IMR-90 (cell line): ENCODE data around the gene GMPR. TPM values are rescaled to one million over a fixed set of nuclear protein-coding genes. Genes with fewer than 3 reads are reported as not detected.
A peak's percentile ranks its signal among the peaks of the same experiment; 100 is the strongest.

Experiments used
- ATAC-seq: fragments of 200-7000 bp; cut with Tn5 transposase; 2 replicates; pipeline ENCODE4 v1.9.1; 2020; ENCODE audit warnings: low read depth, mild to moderate bottlenecking, moderate library complexity
- BruUV-seq: library from RNA; stranded (reverse); fragments of 400-500 nt; replicated peaks from 2 replicates; lab custom pipeline; 2021; lab: Mats Ljungman, UMichigan
- CTCF ChIA-PET: fragments of 300-600 bp; formaldehyde crosslinking; extraction: SDS; loops from one replicate; lab custom pipeline; 2021; ENCODE audit warnings: antibody characterized with exemption; lab: Yijun Ruan, JAX
- POLR2A ChIA-PET: fragments of 300-600 bp; sonication (Branson Sonifier 250); formaldehyde crosslinking; loops from one replicate; lab custom pipeline; 2022; ENCODE audit warnings: antibody characterized with exemption; ENCODE audit not compliant: unreplicated experiment; lab: Charles Lee
- DNase-seq: peaks from one replicate; pipeline ENCODE4 v3.0.0; 2013
- H2AFZ ChIP-seq: replicated peaks from 2 replicates; pipeline ENCODE3; 2013; ENCODE audit warnings: low read length, mild to moderate bottlenecking; ENCODE audit not compliant: poor library complexity
- H2AK5ac ChIP-seq: 2 replicates; pipeline ENCODE4 v1.6.1; 2013; ENCODE audit warnings: low read depth, low read length, inconsistent platforms
- H2AK9ac ChIP-seq: replicated peaks from 2 replicates; pipeline ENCODE3; 2013; ENCODE audit warnings: mild to moderate bottlenecking, low read depth, low read length, moderate library complexity; ENCODE audit not compliant: poor library complexity
- H2BK120ac ChIP-seq: 2 replicates; pipeline ENCODE4 v1.6.1; 2013; ENCODE audit warnings: low read depth, low read length, inconsistent platforms
- H2BK15ac ChIP-seq: 3 replicates; pipeline ENCODE4 v1.6.1; 2013; ENCODE audit warnings: low read depth, low read length, inconsistent platforms
- H2BK20ac ChIP-seq: 2 replicates; pipeline ENCODE4 v1.6.1; 2013; ENCODE audit warnings: low read depth, mild to moderate bottlenecking, inconsistent platforms, low read length, moderate library complexity
- H2BK5ac ChIP-seq: 2 replicates; pipeline ENCODE4 v1.6.1; 2013; ENCODE audit warnings: mild to moderate bottlenecking, low read depth, low read length, inconsistent platforms; ENCODE audit not compliant: poor library complexity, severe bottlenecking
- H3K14ac ChIP-seq: replicated peaks from 2 replicates; pipeline ENCODE4 v1.6.1; 2013; ENCODE audit warnings: low read depth, low read length, inconsistent platforms
- H3K18ac ChIP-seq: 2 replicates; pipeline ENCODE4 v1.6.1; 2013; ENCODE audit warnings: low read depth, low read length, control low read depth
- H3K23ac ChIP-seq: 2 replicates; pipeline ENCODE4 v1.6.1; 2013; ENCODE audit warnings: low read depth, low read length, inconsistent platforms
- H3K27ac ChIP-seq: 2 replicates; pipeline ENCODE4 v1.5.1; 2013; ENCODE audit warnings: mild to moderate bottlenecking, control low read depth, low read length; ENCODE audit not compliant: insufficient read depth
- H3K27me3 ChIP-seq: 2 replicates; pipeline ENCODE4 v1.6.1; 2013; ENCODE audit warnings: low read length; ENCODE audit not compliant: control insufficient read depth, insufficient read depth
- H3K36me3 ChIP-seq: 2 replicates; pipeline ENCODE4 v1.6.1; 2013; ENCODE audit warnings: low read length, mixed read lengths; ENCODE audit not compliant: control insufficient read depth, insufficient read depth
- H3K4ac ChIP-seq: 2 replicates; pipeline ENCODE4 v1.6.1; 2013; ENCODE audit warnings: low read depth, low read length, inconsistent platforms
- H3K4me1 ChIP-seq: 2 replicates; pipeline ENCODE4 v1.6.1; 2013; ENCODE audit warnings: low read length, mixed read lengths; ENCODE audit not compliant: control insufficient read depth, insufficient read depth
- H3K4me2 ChIP-seq: 2 replicates; pipeline ENCODE4 v1.6.1; 2013; ENCODE audit warnings: low read depth, mild to moderate bottlenecking, control low read depth, low read length, moderate library complexity
- H3K4me3 ChIP-seq: 2 replicates; pipeline ENCODE4 v1.5.1; 2013; ENCODE audit warnings: low read depth, mild to moderate bottlenecking, control low read depth, low read length, moderate library complexity; ENCODE audit not compliant: insufficient read depth
- H3K56ac ChIP-seq: 2 replicates; pipeline ENCODE4 v1.6.1; 2013; ENCODE audit warnings: low read length, inconsistent platforms; ENCODE audit not compliant: insufficient read depth; ENCODE audit errors: extremely low read depth
- H3K79me1 ChIP-seq, 2 experiments: 2 replicates each; pipeline ENCODE4 v1.6.1; 2013; ENCODE audit warnings: low read length in 2 of 2, inconsistent platforms in 1 of 2, low read depth in 1 of 2
- H3K9ac ChIP-seq: 2 replicates; pipeline ENCODE4 v1.6.1; 2013; ENCODE audit warnings: low read depth, low read length, control low read depth
- H3K9me1 ChIP-seq: 2 replicates; pipeline ENCODE4 v1.6.1; 2013; ENCODE audit warnings: low read length, inconsistent platforms; ENCODE audit not compliant: insufficient read depth
- H3K9me3 ChIP-seq: 2 replicates; pipeline ENCODE4 v1.6.1; 2013; ENCODE audit warnings: low read length; ENCODE audit not compliant: control insufficient read depth, insufficient read depth
- H4K20me1 ChIP-seq: 2 replicates; pipeline ENCODE4 v1.6.1; 2013; ENCODE audit warnings: low read length, inconsistent platforms; ENCODE audit not compliant: insufficient read depth
- H4K5ac ChIP-seq: 2 replicates; pipeline ENCODE4 v1.6.1; 2013; ENCODE audit warnings: mild to moderate bottlenecking, low read depth, low read length, control low read depth
- H4K8ac ChIP-seq, 2 experiments: 2 replicates each; pipeline ENCODE4 v1.6.1; 2013; ENCODE audit warnings: low read depth in 2 of 2, low read length in 2 of 2, control low read depth in 1 of 2, inconsistent platforms in 1 of 2
- H4K91ac ChIP-seq: 2 replicates; pipeline ENCODE4 v1.6.1; 2013; ENCODE audit warnings: low read depth, low read length, inconsistent platforms; ENCODE audit not compliant: insufficient read depth
- BHLHE40 ChIP-seq: fragments of 150-350 bp; IDR thresholded peaks from 2 replicates; pipeline ENCODE4 v1.6.1; 2016; ENCODE audit warnings: mild to moderate bottlenecking, low read depth, low read length
- FOS ChIP-seq: fragments of 150-350 bp; IDR thresholded peaks from 2 replicates; pipeline ENCODE4 v1.6.1; 2016; ENCODE audit warnings: low read depth, low read length
- RCOR1 ChIP-seq: IDR thresholded peaks from 2 replicates; pipeline ENCODE4 v1.6.1; 2012; ENCODE audit warnings: mild to moderate bottlenecking, low read length, improper control_type of control experiment; ENCODE audit not compliant: insufficient replicate concordance
- RFX5 ChIP-seq: IDR thresholded peaks from 2 replicates; pipeline ENCODE4 v1.8.0; 2012; ENCODE audit warnings: low read depth, mild to moderate bottlenecking, low read length, moderate library complexity
- SMC3 ChIP-seq: fragments of 150-350 bp; IDR thresholded peaks from 2 replicates; pipeline ENCODE4 v1.6.1; 2016; ENCODE audit warnings: low read depth, mild to moderate bottlenecking, antibody characterized with exemption, low read length, moderate library complexity
- WGBS, 2 experiments: methylation state at CpG; one replicate each; pipeline versions ENCODE4 v1.1.5 to v1.1.7; 2013; ENCODE audit warnings: missing lambda C conversion rate in 2 of 2; ENCODE audit not compliant: insufficient read length in 1 of 2; ENCODE audit errors: extremely low coverage in 2 of 2; 5-methylcytosine and 5-hydroxymethylcytosine counted together
- dilution Hi-C: fragments of 300-500 bp; cut with HindIII; formaldehyde crosslinking; loops from one replicate; pipeline ENCODE4 v1.14.3; 2018; ENCODE audit warnings: low sequenced_read_pairs; ENCODE audit not compliant: unreplicated experiment
- in situ Hi-C: fragments of 300-500 bp; cut with MboI; formaldehyde crosslinking; loops from 3 replicates; pipeline ENCODE4 v1.14.3; 2019; ENCODE audit warnings: low sequenced_read_pairs, inconsistent platforms, mixed read lengths
- intact Hi-C: fragments of 100-400 bp; cut with micrococcal nuclease; formaldehyde crosslinking; loops from 2 replicates; pipeline ENCODE4 v1.10.0; 2022
- polyA plus RNA-seq, 3 experiments: library from polyadenylated mRNA; depleted of rRNA; stranded (reverse); fragments of >200 nt; gene quantifications; 2 replicates each; pipeline ENCODE4 v1.2.3, GENCODE V29; 2012; ENCODE audit warnings: low replicate concordance in 1 of 3
- total RNA-seq: library from RNA; depleted of rRNA; stranded (reverse); fragments of >200 nt; gene quantifications from 2 replicates; pipeline ENCODE4 v1.2.3, GENCODE V29; 2012
- TF ChIP-seq, protein P1 (sequence below): fragments of 150-350 bp; IDR thresholded peaks from 2 replicates; pipeline ENCODE4 v1.6.1; 2016; ENCODE audit warnings: low read depth, mild to moderate bottlenecking, low read length, moderate library complexity, borderline replicate concordance

GMPR gene
- total and polyA plus RNA-seq, 2 of the 4 experiments (the other 2 are of a cell fraction) = 6.3 to 8.6 TPM

DNA sequence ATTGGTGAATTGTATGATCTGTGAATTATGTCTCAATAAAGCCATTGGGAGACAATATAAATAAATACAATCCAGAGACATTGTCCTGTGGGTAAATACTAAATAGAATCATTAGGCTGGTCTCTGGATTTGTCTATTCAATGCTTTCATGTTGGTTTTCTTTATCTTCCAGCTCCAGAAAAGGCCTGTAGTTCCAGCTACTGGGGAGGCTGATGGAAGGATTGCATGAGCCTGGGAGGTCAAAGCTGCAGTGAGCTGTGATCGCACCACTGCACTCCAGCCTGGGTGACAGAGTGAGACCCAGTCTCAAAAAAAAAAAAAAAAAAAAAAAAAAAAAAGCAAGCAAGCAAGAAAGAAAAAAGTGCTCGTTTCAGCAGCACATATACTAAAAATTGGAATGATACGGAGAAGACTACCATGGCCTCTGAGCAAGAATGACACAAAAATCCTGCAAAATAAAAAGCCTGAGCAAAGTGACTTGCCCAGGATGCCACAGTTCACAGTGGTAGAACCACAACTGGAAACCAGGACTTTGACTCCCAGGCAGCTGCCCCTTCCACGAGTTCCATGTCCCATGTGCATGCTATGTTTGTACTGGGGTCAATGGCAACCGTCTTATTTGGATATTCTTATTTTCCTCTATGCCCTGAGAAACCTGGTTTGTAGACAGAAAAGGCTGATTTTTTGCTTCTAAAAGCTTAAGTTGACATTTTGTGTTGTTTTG is 33.6 kb upstream of the GMPR start (continued):
- no peak for TF ChIP-seq RFX5

DNA sequence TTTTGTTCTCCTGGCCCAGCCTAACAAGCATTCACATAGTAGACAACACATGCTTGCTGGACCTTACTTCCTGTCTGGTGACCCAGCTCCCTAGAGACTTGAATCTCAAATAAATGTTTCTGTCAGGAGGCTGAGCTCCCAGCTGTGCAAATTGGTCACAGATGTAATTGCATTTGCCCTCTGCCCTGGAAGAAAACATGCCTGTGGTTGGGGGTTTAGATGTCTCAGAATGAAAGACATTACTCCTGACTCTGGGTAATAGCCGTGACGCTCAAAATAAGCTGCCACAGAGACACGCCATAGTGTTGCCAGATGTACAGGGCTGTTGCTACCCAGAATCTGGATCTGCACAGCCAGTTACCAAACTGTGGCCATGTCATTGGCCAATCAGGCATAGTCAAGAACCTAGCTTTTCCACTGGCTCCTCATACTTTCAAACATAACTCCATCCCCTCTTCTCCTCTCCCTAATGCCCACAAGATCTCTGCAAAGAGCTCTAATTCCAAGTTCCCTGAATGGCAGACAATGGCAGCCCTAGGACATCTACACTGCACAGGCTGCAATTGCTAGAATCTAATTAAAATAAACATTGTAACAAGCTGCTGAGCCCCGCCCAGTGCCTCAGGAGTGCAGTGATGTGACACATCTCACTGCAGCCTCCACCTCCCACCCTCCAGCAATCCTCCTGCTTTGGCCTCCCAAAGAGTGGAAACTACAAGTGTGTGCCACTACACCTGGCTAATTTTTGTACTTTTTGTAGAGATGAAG is 32.8 kb upstream of the GMPR start:
- Histone ChIP-seq H3K4me2 (no peak overlapping the region), H2BK120ac (peak overlapping the region; percentile 38; the same call in 1 of the 2 replicates), H3K4me3 (no peak overlapping the region), H2AK5ac (no peak overlapping the region; the same call in 1 of the 2 replicates), H3K9me3 (no peaks in the 10 kb centered on the region), H2BK5ac (no peak overlapping the region), H2AK9ac (peak overlapping the region; percentile 16), H3K79me1 (no peaks in the 10 kb centered on the region), H2AFZ (peak overlapping the region; percentile 79), H3K18ac (no peak overlapping the region), H3K4me1 (0 out of 2 replicates have a peak, but pooled peaks cover 4% of the 10 kb centered on the region), H4K20me1 (no peaks in the 10 kb centered on the region), H3K27ac (peak overlapping the region; percentile 20; the same call in 1 of the 2 replicates), H2BK20ac (peak overlapping the region; percentile 53; the same call in 1 of the 2 replicates), H3K9me1 (peaks cover 8% of the 10 kb centered on the region; the same call in 1 of the 2 replicates), H3K9ac (no peak overlapping the region), H4K91ac (peak overlapping the region; percentile 21; the same call in 1 of the 2 replicates), H4K5ac (peak overlapping the region; percentile 1; the same call in 1 of the 2 replicates), H3K14ac (no peak overlapping the region; the same call in 1 of the 2 replicates), H4K8ac (peak overlapping the region; percentile 24 to 37; a peak in 2 of 4 replicates), H3K56ac (no peak overlapping the region), H3K36me3 (no peaks in the 10 kb centered on the region), H3K23ac (no peak overlapping the region), H3K27me3 (peaks cover 9% of the 10 kb centered on the region), H2BK15ac (no peak overlapping the region), H3K4ac (peak overlapping the region; percentile 25; the same call in 1 of the 2 replicates)
- POLR2A ChIA-PET = no interaction called here
- dilution Hi-C loops (no loop called here), intact Hi-C loops (loop anchor here (1.0 kb wide), 1 partner anchor 514 kb away; no protein-coding TSS in a partner anchor), in situ Hi-C loops (loop anchor here (5.0 kb wide), 1 partner anchor 513 kb away; no protein-coding TSS in a partner anchor)
- WGBS, 2 experiments = 21% methylated on average over 3 of the region's 4 CpGs; no CpG with 5 or more reads in 1 of the 2 experiments
- CTCF ChIA-PET = interaction anchor here (0.6 to 1.6 kb wide), 8 partner anchors 15 to 1540 kb away, joined by 3 to 9 read pairs (median 3); no protein-coding TSS in a partner anchor
- TF ChIP-seq RFX5 = peak; percentile 90
- no peak for TF ChIP-seq SMC3
- TF ChIP-seq BHLHE40 = no peak
- no peak for TF ChIP-seq RCOR1
- TF ChIP-seq, protein P1, sequence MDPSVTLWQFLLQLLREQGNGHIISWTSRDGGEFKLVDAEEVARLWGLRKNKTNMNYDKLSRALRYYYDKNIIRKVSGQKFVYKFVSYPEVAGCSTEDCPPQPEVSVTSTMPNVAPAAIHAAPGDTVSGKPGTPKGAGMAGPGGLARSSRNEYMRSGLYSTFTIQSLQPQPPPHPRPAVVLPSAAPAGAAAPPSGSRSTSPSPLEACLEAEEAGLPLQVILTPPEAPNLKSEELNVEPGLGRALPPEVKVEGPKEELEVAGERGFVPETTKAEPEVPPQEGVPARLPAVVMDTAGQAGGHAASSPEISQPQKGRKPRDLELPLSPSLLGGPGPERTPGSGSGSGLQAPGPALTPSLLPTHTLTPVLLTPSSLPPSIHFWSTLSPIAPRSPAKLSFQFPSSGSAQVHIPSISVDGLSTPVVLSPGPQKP = no peak
- TF ChIP-seq FOS = no peak
- no TSS peak for BruUV-seq
- DNase-seq = peak; percentile 91
- peak; percentile 62 for ATAC-seq
